Keratinocyte (primary cell): ENCODE data around the gene ARRDC1. TPM values are rescaled to one million over a fixed set of nuclear protein-coding genes. Genes with fewer than 3 reads are reported as not detected.

ENCODE experiments used
- DNase-seq: peaks from one replicate; pipeline ENCODE4 v3.0.0-alpha.2; 2011; ENCODE audit warnings: low read depth, missing footprints, low spot score
- FAIRE-seq: peaks from 2 replicates; lab custom pipeline; 2011; peaks lifted over from hg19 to GRCh38; lab: Jason Lieb, UNC
- H2AFZ ChIP-seq: 2 replicates; pipeline ENCODE4 v1.6.0; 2012; ENCODE audit warnings: low read length, control low read depth, inconsistent platforms; ENCODE audit not compliant: control insufficient read depth
- H3K27ac ChIP-seq: 2 replicates; pipeline ENCODE4 v1.5.1; 2011; ENCODE audit warnings: low read length; ENCODE audit not compliant: control insufficient read depth, insufficient read depth
- H3K27me3 ChIP-seq: 3 replicates; pipeline ENCODE4 v1.6.0; 2011; ENCODE audit warnings: low read length; ENCODE audit not compliant: control insufficient read depth, insufficient read depth; ENCODE audit errors: extremely low read depth
- H3K36me3 ChIP-seq, 2 experiments: 2 replicates in 1 of 2; 3 replicates in 1 of 2; pipeline ENCODE4 v1.5.1; 2011; ENCODE audit warnings: low read length in 2 of 2, mild to moderate bottlenecking in 1 of 2; ENCODE audit not compliant: control insufficient read depth in 2 of 2, insufficient read depth in 2 of 2; ENCODE audit errors: extremely low read depth in 1 of 2
- H3K4me1 ChIP-seq: 3 replicates; pipeline ENCODE4 v1.5.1; 2011; ENCODE audit warnings: low read length; ENCODE audit not compliant: control insufficient read depth, insufficient read depth; ENCODE audit errors: extremely low read depth
- H3K4me2 ChIP-seq: 3 replicates; pipeline ENCODE4 v1.6.0; 2011; ENCODE audit warnings: low read depth, low read length; ENCODE audit not compliant: control insufficient read depth, insufficient read depth; ENCODE audit errors: extremely low read depth
- H3K4me3 ChIP-seq, 3 experiments: fragments of 200-600 bp in 1 of 3; sonication (generic) in 1 of 3; 2 replicates in 2 of 3; 3 replicates in 1 of 3; pipeline ENCODE4 v1.5.1; 2011 to 2016; ENCODE audit warnings: low read length in 3 of 3, mild to moderate bottlenecking in 3 of 3, control low read depth in 2 of 3, inconsistent platforms in 1 of 3, low read depth in 1 of 3, mixed read lengths in 1 of 3, mixed run types in 1 of 3, moderate library complexity in 1 of 3; ENCODE audit not compliant: control insufficient read depth in 2 of 3, insufficient read depth in 2 of 3; ENCODE audit errors: extremely low read depth in 1 of 3
- H3K79me2 ChIP-seq: 2 replicates; pipeline ENCODE4 v1.6.0; 2012; ENCODE audit warnings: low read length; ENCODE audit not compliant: control insufficient read depth, insufficient read depth
- H3K9ac ChIP-seq: 3 replicates; pipeline ENCODE4 v1.6.0; 2011; ENCODE audit warnings: low read length; ENCODE audit not compliant: control insufficient read depth, insufficient read depth; ENCODE audit errors: extremely low read depth
- H3K9me1 ChIP-seq: 3 replicates; pipeline ENCODE4 v1.6.0; 2011; ENCODE audit warnings: low read length; ENCODE audit not compliant: control insufficient read depth, insufficient read depth; ENCODE audit errors: extremely low read depth
- H3K9me3 ChIP-seq: 2 replicates; pipeline ENCODE4 v1.5.1; 2012; ENCODE audit warnings: low read depth, low read length; ENCODE audit not compliant: control insufficient read depth
- H4K20me1 ChIP-seq: 3 replicates; pipeline ENCODE4 v1.6.0; 2011; ENCODE audit warnings: low read length; ENCODE audit not compliant: control insufficient read depth, insufficient read depth; ENCODE audit errors: extremely low read depth
- EZH2 ChIP-seq: IDR thresholded peaks from one replicate; pipeline ENCODE4 v1.6.1; 2012; ENCODE audit warnings: inconsistent platforms, mild to moderate bottlenecking, low read length, moderate library complexity
- dilution Hi-C: fragments of 300-500 bp; cut with MboI; formaldehyde crosslinking; loops from one replicate; pipeline ENCODE4 v1.7.0; 2020; ENCODE audit warnings: low sequenced_read_pairs; ENCODE audit not compliant: extremely low pct_ligation_motif_present
- polyA plus RNA-seq, 5 experiments: library from polyadenylated mRNA; depleted of rRNA in 3 of 5; stranded (reverse) in 3 of 5; stranded (forward) in 1 of 5; unstranded in 1 of 5; fragments of >200 nt; gene quantifications; 1 replicate in 1 of 5; 2 replicates in 3 of 5; 3 replicates in 1 of 5; pipeline versions ENCODE4 v1.2.1 to v1.2.3, GENCODE V29; 2011 to 2012; ENCODE audit warnings: missing spikeins in 2 of 5, low read depth in 1 of 5, low replicate concordance in 1 of 5
- TF ChIP-seq, protein P1 (sequence below), 3 experiments: IDR thresholded peaks in 1 of 3; conservative IDR thresholded peaks in 1 of 3; optimal IDR thresholded peaks in 1 of 3; 2 replicates in 2 of 3; 3 replicates in 1 of 3; pipeline versions ENCODE3 to v1.5.1; 2011; ENCODE audit warnings: low read length in 3 of 3, mild to moderate bottlenecking in 3 of 3, moderate library complexity in 2 of 3, control low read depth in 1 of 3, inconsistent platforms in 1 of 3; ENCODE audit not compliant: insufficient read depth in 2 of 3; ENCODE audit errors: extremely low read depth in 1 of 3

The ARRDC1 gene
- polyA plus RNA-seq, 1 donor (not counting 4 experiments of a cell fraction or from before 2014, with no cell fraction given), result 94.7 TPM

DNA sequence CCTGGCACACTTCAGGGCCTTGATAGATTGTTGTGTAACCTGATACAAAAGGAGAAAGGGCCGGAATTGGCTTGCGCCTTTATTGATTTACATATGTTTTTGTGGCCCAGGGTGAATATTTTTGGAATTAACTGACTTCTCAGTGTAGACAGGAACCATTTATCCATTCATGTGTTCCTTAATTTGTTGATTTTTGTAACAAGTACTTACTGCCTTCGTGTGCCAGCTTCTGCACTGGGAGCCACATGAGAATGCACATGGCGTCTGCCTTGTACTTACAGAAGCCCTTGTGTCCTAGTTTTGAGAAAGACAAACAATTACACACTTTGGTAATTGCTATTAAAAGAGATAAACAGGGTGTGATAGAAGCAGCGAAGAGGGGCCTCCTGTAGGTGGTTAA is 39.7 kb downstream of the ARRDC1 start:
- H3K27me3 ChIP-seq, result no peaks in the 10 kb centered on the region
- no peak overlapping the region for H3K9ac ChIP-seq
- peaks cover 93% of the 10 kb centered on the region for H3K79me2 ChIP-seq
- no peaks in the 10 kb centered on the region for H3K9me3 ChIP-seq
- H3K27ac ChIP-seq, result no peak overlapping the region
- H3K36me3 ChIP-seq, result peaks cover 12 to 13% of the 10 kb centered on the region in 2 experiments
- TF ChIP-seq, protein P1, sequence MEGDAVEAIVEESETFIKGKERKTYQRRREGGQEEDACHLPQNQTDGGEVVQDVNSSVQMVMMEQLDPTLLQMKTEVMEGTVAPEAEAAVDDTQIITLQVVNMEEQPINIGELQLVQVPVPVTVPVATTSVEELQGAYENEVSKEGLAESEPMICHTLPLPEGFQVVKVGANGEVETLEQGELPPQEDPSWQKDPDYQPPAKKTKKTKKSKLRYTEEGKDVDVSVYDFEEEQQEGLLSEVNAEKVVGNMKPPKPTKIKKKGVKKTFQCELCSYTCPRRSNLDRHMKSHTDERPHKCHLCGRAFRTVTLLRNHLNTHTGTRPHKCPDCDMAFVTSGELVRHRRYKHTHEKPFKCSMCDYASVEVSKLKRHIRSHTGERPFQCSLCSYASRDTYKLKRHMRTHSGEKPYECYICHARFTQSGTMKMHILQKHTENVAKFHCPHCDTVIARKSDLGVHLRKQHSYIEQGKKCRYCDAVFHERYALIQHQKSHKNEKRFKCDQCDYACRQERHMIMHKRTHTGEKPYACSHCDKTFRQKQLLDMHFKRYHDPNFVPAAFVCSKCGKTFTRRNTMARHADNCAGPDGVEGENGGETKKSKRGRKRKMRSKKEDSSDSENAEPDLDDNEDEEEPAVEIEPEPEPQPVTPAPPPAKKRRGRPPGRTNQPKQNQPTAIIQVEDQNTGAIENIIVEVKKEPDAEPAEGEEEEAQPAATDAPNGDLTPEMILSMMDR (optimal IDR thresholded peaks at IDR 0.05 in 1 of 3, IDR thresholded peaks at IDR 0.05 in 1 of 3, conservative IDR thresholded peaks at IDR 0.05 in 1 of 3; ENCODE audit: extremely low read depth in 1 of 3, insufficient read depth in 2 of 3, low read length in 3 of 3), result no peak
- no peak for TF ChIP-seq EZH2
- no peak overlapping the region for H2AFZ ChIP-seq
- no peak for DNase-seq
- no peak overlapping the region for H3K4me2 ChIP-seq
- H3K4me1 ChIP-seq, result no peaks in the 10 kb centered on the region
- H4K20me1 ChIP-seq, result peaks cover 5% of the 10 kb centered on the region
- dilution Hi-C loops, result no loop called here
- no peak for FAIRE-seq
- no peak overlapping the region for H3K4me3 ChIP-seq
- H3K9me1 ChIP-seq, result peaks cover 2% of the 10 kb centered on the region

DNA sequence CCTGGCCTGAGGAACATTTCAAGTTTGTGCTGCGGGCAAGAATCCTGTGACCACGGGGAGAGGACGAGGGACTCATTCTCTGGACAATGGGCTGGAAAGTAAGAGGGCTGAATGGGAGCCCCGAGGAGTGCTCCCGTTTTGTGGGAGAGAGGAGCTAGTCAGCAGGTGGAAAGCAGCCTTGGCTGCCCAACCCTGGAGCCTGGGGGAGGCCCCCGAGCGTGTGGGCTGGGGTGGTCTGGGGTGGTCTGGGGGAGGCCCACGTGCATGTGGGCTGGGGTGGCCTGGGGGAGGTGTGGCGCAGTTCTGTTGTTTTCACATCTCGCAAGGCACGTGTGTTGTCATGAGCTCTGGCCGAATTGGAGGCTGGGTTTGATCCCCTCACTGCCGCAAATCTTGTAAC is 40.9 kb downstream of the ARRDC1 start:
- no peak overlapping the region for H3K4me2 ChIP-seq
- H4K20me1 ChIP-seq, result peaks cover 8% of the 10 kb centered on the region
- no peak for DNase-seq
- H3K4me1 ChIP-seq, result no peaks in the 10 kb centered on the region
- no peak for FAIRE-seq
- no peak overlapping the region for H3K9ac ChIP-seq
- H3K79me2 ChIP-seq, result peaks cover 90% of the 10 kb centered on the region
- H2AFZ ChIP-seq, result no peak overlapping the region
- dilution Hi-C loops, result no loop called here
- H3K4me3 ChIP-seq, result no peak overlapping the region
- H3K27me3 ChIP-seq, result no peaks in the 10 kb centered on the region
- H3K9me3 ChIP-seq, result no peaks in the 10 kb centered on the region
- peaks cover 2% of the 10 kb centered on the region for H3K9me1 ChIP-seq
- H3K36me3 ChIP-seq, result peaks cover 9 to 12% of the 10 kb centered on the region in 2 experiments
- TF ChIP-seq EZH2, result no peak
- TF ChIP-seq, protein P1 (optimal IDR thresholded peaks at IDR 0.05 in 1 of 3, IDR thresholded peaks at IDR 0.05 in 1 of 3, conservative IDR thresholded peaks at IDR 0.05 in 1 of 3; ENCODE audit: extremely low read depth in 1 of 3, insufficient read depth in 2 of 3, low read length in 3 of 3), result no peak
- H3K27ac ChIP-seq, result no peak overlapping the region
